AG09309 (cell line): Measurements from ENCODE around the gene EFCAB12.

Source experiments
- DNase-seq: peaks from one replicate; pipeline ENCODE4 v3.0.0-alpha.2; 2010; ENCODE audit warnings: low read depth
- H3K4me3 ChIP-seq: 2 replicates; pipeline ENCODE4 v1.5.1; 2011; ENCODE audit warnings: mild to moderate bottlenecking, low read depth, low read length, moderate library complexity; ENCODE audit not compliant: control insufficient read depth
- TF ChIP-seq, protein P1 (sequence below): IDR thresholded peaks from 2 replicates; pipeline ENCODE4 v1.5.1; 2011; ENCODE audit warnings: mild to moderate bottlenecking, low read depth, low read length, inconsistent platforms; ENCODE audit not compliant: insufficient read depth, control insufficient read depth; ENCODE audit errors: missing control alignments

EFCAB12 gene

DNA sequence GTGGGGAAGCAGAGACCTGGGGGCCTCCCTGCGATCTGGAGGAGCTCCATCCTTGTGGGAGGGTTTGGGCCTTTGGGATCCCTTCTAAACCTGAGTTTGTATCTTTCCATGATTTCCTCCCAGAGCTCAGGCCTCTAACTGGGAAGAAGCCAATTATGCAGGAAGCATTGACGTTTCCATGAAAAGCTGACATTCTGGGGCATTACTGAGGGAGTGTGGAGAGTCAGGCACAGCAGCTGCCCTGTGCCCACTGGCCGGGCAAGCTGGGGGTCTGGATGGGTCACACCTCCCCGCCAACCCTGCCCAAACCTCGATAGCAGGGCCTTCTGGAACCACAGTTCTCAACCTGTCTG, 74.9 kb downstream of the EFCAB12 start:
- H3K4me3 ChIP-seq = no peak overlapping the region
- TF ChIP-seq, protein P1, sequence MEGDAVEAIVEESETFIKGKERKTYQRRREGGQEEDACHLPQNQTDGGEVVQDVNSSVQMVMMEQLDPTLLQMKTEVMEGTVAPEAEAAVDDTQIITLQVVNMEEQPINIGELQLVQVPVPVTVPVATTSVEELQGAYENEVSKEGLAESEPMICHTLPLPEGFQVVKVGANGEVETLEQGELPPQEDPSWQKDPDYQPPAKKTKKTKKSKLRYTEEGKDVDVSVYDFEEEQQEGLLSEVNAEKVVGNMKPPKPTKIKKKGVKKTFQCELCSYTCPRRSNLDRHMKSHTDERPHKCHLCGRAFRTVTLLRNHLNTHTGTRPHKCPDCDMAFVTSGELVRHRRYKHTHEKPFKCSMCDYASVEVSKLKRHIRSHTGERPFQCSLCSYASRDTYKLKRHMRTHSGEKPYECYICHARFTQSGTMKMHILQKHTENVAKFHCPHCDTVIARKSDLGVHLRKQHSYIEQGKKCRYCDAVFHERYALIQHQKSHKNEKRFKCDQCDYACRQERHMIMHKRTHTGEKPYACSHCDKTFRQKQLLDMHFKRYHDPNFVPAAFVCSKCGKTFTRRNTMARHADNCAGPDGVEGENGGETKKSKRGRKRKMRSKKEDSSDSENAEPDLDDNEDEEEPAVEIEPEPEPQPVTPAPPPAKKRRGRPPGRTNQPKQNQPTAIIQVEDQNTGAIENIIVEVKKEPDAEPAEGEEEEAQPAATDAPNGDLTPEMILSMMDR = no peak
- no peak for DNase-seq

DNA sequence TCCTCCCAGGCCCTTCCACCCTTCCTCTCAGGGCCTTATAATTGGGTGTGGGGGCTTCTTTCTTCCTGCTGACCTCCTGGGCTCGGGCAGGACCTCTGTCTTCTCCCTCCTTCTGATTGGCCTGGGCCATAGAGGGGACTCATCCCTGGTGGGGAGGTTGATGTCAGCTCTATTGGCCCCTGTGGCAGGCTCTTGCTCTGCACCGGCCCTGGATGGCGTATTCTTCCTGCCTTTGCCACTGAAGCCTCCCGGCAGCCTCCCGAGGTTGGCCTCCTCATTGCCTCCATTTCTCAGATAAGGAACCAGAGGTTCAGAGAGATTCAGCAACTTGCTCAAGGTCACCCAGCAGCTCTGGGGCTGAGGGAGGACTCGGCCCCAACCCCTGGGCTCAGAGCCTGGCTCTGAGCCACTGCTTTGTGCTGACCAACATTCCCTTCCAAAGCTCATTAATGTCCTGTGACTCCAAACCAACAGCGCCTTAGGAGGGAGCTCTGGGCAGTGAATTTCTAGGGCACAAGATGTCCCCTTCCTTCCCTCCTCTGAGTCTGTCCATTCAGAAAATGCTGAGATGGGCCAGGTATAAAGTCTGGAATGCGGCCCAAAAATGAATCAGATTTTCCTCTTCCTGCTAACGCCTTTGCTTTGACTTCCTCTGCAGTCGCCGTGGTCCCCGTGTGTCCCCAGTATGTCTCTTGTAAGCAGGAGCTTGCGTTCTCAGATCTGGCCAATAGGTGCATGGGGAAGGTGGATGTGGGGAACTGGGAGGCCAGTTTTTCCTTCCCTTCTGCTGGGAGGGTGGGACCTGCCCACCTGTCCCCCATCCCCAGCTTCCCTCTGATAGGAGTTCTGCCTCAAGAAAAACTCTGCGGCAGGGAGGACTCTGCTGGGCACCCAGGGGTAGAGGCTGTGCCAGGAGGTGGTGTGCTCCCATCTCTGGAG, 75.5 kb downstream of the EFCAB12 start:
- DNase-seq = no peak

DNA sequence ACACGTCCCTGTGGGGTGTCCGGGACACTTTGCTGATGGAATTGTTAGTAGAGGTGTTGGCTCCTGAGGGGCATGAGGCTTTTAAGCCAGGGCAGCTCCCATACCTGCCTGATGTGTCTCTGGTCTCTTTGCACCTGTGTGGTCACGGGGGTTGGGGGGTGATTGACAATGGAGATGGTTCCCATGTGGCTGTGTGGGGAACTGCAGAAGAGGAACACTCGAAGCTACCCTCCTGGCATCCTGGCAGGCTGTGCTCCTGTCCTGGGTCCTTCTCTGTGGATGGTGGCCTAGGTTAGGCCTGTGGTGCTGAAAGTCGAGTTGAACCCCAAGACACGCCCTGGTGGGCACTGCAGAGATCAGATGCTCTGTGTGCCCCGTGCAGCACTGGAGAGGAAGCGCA, 76.4 kb downstream of the EFCAB12 start:
- TF ChIP-seq, protein P1 = no peak
- no peak for DNase-seq
- no peak overlapping the region for H3K4me3 ChIP-seq

More for the DNA sequence above, 75.5 kb downstream of the EFCAB12 start:
- TF ChIP-seq, protein P1 = no peak
- no peak overlapping the region for H3K4me3 ChIP-seq
